ENCODE data around the gene GAS7. TPM values are rescaled to one million over a fixed set of nuclear protein-coding genes. Genes with fewer than 3 reads are reported as not detected.
A peak's percentile ranks its signal among the peaks of the same experiment; 100 is the strongest.

The GAS7 gene
- total RNA-seq, 1 experiment from 2014 or later, result 6.0 TPM

DNA sequence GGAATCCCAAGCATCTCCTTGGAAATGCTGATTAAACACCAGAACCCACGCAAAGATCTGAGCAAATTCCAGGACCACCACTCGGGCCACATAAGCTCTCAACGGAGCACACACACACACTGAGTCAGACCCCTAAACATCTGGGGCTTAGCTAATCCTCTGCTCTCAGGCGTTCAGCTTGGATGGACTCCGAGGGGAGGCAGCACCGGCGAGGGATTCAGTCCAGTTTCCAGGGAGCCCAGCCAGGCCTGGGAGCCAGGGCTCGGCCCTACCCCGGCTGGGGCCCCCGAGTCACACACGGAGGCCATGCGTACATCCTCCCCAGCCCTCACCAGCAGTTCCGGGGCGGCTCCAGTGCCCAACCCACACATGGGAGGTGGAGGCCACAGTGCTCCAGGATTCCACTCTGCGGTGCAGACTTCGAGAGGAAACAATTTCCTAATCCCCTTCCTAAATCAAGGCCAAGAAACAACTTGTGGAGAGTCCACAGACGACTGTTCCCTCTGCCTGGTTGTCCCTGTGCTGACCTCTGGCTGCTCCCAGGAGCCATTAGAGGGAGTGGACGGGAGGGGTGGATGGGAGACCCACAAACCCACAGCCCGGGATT lies 70.5 kb downstream of the GAS7 start:
- H3K9ac ChIP-seq (ENCODE audit: extremely low read depth, insufficient read length, low read length), result no peak overlapping the region
- no peak overlapping the region for H2AFZ ChIP-seq (ENCODE audit: low read length)
- H3K56ac ChIP-seq (ENCODE audit: insufficient read length, low read depth, low read length), result no peak overlapping the region
- no peak overlapping the region for H3K4me2 ChIP-seq (ENCODE audit: insufficient read depth, insufficient read length, low read length)
- H2BK20ac ChIP-seq (ENCODE audit: low read depth, low read length, poor library complexity, severe bottlenecking), result no peak overlapping the region
- Mint-ChIP-seq H3K36me3 (ENCODE audit: insufficient read depth in 1 of 3, low read depth in 3 of 3) (no peaks in the 10 kb centered on the region), H3K4me3 (no peak overlapping the region; a peak in 1 of 5 replicates), H3K27ac (peak overlapping the region; percentile 61 to 91 (median 69); a peak in 5 of 7 replicates), H3K4me1 (peaks cover 23 to 27% of the 10 kb centered on the region in 2 experiments), H3K27me3 (ENCODE audit: low read depth) (no peaks in the 10 kb centered on the region), H3K9me3 (no peaks in the 10 kb centered on the region)
- WGBS (ENCODE audit: extremely low coverage, insufficient read length, low lambda C conversion rate), result no CpG with 5 or more reads among the region's 19 CpGs
- H4K5ac ChIP-seq (ENCODE audit: insufficient read length, low read depth, low read length), result no peak overlapping the region
- peak overlapping the region; percentile 67 for H3K18ac ChIP-seq (ENCODE audit: insufficient read length, low read depth, low read length)
- no peak overlapping the region for H4K8ac ChIP-seq (replicated peaks; ENCODE audit: insufficient read length, low read depth, low read length)
- H3K4me1 ChIP-seq (ENCODE audit: insufficient read depth, low read length), result peaks cover 3% of the 10 kb centered on the region; the same call in 1 of the 2 replicates
- H3K23ac ChIP-seq (ENCODE audit: insufficient read length, low read depth, low read length), result no peak overlapping the region
- peak overlapping the region; percentile 1; the same call in 1 of the 2 replicates for H3K14ac ChIP-seq (ENCODE audit: insufficient read depth, low read length)
- H2BK15ac ChIP-seq (ENCODE audit: low read depth, low read length), result no peak overlapping the region
- H4K91ac ChIP-seq (ENCODE audit: insufficient read length, low read depth, low read length), result no peak overlapping the region
- H3K27me3 ChIP-seq (ENCODE audit: insufficient read depth, low read length), result no peaks in the 10 kb centered on the region
- no peaks in the 10 kb centered on the region for H3K9me3 ChIP-seq (ENCODE audit: control insufficient read depth, low read depth, low read length)
- no peak overlapping the region for H2BK120ac ChIP-seq (ENCODE audit: low read depth, low read length, poor library complexity, severe bottlenecking)
- TF ChIP-seq, protein P1, sequence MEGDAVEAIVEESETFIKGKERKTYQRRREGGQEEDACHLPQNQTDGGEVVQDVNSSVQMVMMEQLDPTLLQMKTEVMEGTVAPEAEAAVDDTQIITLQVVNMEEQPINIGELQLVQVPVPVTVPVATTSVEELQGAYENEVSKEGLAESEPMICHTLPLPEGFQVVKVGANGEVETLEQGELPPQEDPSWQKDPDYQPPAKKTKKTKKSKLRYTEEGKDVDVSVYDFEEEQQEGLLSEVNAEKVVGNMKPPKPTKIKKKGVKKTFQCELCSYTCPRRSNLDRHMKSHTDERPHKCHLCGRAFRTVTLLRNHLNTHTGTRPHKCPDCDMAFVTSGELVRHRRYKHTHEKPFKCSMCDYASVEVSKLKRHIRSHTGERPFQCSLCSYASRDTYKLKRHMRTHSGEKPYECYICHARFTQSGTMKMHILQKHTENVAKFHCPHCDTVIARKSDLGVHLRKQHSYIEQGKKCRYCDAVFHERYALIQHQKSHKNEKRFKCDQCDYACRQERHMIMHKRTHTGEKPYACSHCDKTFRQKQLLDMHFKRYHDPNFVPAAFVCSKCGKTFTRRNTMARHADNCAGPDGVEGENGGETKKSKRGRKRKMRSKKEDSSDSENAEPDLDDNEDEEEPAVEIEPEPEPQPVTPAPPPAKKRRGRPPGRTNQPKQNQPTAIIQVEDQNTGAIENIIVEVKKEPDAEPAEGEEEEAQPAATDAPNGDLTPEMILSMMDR (conservative IDR thresholded peaks at IDR 0.05), result no peak
- no peak overlapping the region for H3K4ac ChIP-seq (ENCODE audit: low read depth, low read length)
- no peaks in the 10 kb centered on the region for H3K79me2 ChIP-seq (ENCODE audit: insufficient read depth, low read length)
- H4K20me1 ChIP-seq (ENCODE audit: control insufficient read depth, insufficient read depth, insufficient read length), result peaks cover 2% of the 10 kb centered on the region
- H3K27ac ChIP-seq (ENCODE audit: insufficient read length, low read depth, low read length), result no peak overlapping the region
- H3T11ph ChIP-seq (ENCODE audit: low read length), result no peak overlapping the region
- H3K79me1 ChIP-seq (ENCODE audit: insufficient read depth, low read depth, low read length, poor library complexity, severe bottlenecking), result no peaks in the 10 kb centered on the region
- no peaks in the 10 kb centered on the region for H3K23me2 ChIP-seq (ENCODE audit: insufficient read length, low read depth, low read length, poor library complexity, severe bottlenecking)
- no peak overlapping the region for H2AK5ac ChIP-seq (ENCODE audit: insufficient read length, low read length)
- H2BK5ac ChIP-seq (ENCODE audit: insufficient read length, low read length), result no peak overlapping the region
- no peak overlapping the region for H2BK12ac ChIP-seq (ENCODE audit: insufficient read length, low read depth, low read length)
- no peak for DNase-seq
